HuH-7.5 (cell line): ENCODE measurements around the gene NR1D1.

Experiments
- DNase-seq: peaks from one replicate; pipeline ENCODE4 v3.0.0; 2011; ENCODE audit warnings: low spot score

The NR1D1 gene

GRCh38 chr17:40075201-40075941 is 25.0 kb downstream of the NR1D1 start:
- DNase-seq: peak; percentile 51

- DNase-seq: no peak
These were observed 25.6 kb downstream of the NR1D1 start for GRCh38 chr17:40074871-40075200.

- DNase-seq: no peak
These were observed 26.2 kb downstream of the NR1D1 start for GRCh38 chr17:40074175-40074512.

- no peak for DNase-seq
These were observed 26.8 kb downstream of the NR1D1 start for GRCh38 chr17:40073454-40074174.

- DNase-seq: no peak
These were observed 27.5 kb downstream of the NR1D1 start for GRCh38 chr17:40072735-40073346.

- no peak for DNase-seq
These were observed 28.2 kb downstream of the NR1D1 start for GRCh38 chr17:40072040-40072734.

- DNase-seq: no peak
These were observed 28.9 kb downstream of the NR1D1 start for GRCh38 chr17:40071313-40072039.

GRCh38 chr17:40070709-40071312 is 29.6 kb downstream of the NR1D1 start:
- no peak for DNase-seq

- DNase-seq: no peak
These were observed 30.4 kb downstream of the NR1D1 start for GRCh38 chr17:40069751-40070708.

- no peak for DNase-seq
These were observed 31.3 kb downstream of the NR1D1 start for GRCh38 chr17:40068917-40069750.

GRCh38 chr17:40068584-40068916 is 31.8 kb downstream of the NR1D1 start:
- no peak for DNase-seq

GRCh38 chr17:40068129-40068581 is 32.2 kb downstream of the NR1D1 start:
- DNase-seq: no peak

GRCh38 chr17:40067710-40068109 is 32.7 kb downstream of the NR1D1 start:
- DNase-seq: no peak

- DNase-seq: no peak
These were observed 34.4 kb downstream of the NR1D1 start for GRCh38 chr17:40065769-40066510.

- no peak for DNase-seq
These were observed 35.2 kb downstream of the NR1D1 start for GRCh38 chr17:40064971-40065768.

GRCh38 chr17:40063901-40064531 is 36.4 kb downstream of the NR1D1 start:
- no peak for DNase-seq

GRCh38 chr17:40063187-40063771 is 37.1 kb downstream of the NR1D1 start:
- DNase-seq: peak; percentile 54
